B cell (primary cell): ENCODE data around the gene CYP4F2.

Experiments used
- CTCF ChIP-seq: fragments of 200-600 bp; IDR thresholded peaks from one replicate; pipeline ENCODE4 v1.8.0; 2022; ENCODE audit warnings: antibody characterized with exemption, mild to moderate bottlenecking
- EZH2 ChIP-seq: IDR thresholded peaks from 2 replicates; pipeline ENCODE4 v1.6.1; 2012; ENCODE audit warnings: borderline replicate concordance, low read depth, mild to moderate bottlenecking, moderate library complexity, low read length; ENCODE audit not compliant: insufficient read depth, poor library complexity, severe bottlenecking

- TF ChIP-seq CTCF: no peak
- TF ChIP-seq EZH2: no peak
Observed at GRCh38 chr19:15902254-15902653, 4.4 kb upstream of the CYP4F2 start.
